Activated CD8-positive, alpha-beta memory T cell treated with anti-CD3 and anti-CD28 coated beads, Interleukin-2, amount 50 U/mL, for 24 hours (primary cell): ENCODE data around the gene RASA3.
"Not testable (repeated sequence)": the region's sequence is repeated elsewhere in the genome, so short reads cannot be mapped to it uniquely, and the experiment has no call there.

ENCODE experiments used
- DNase-seq: peaks from one replicate; pipeline ENCODE4 v3.0.0-alpha.2; 2020; ENCODE audit errors: extremely low read depth

Gene RASA3

DNA sequence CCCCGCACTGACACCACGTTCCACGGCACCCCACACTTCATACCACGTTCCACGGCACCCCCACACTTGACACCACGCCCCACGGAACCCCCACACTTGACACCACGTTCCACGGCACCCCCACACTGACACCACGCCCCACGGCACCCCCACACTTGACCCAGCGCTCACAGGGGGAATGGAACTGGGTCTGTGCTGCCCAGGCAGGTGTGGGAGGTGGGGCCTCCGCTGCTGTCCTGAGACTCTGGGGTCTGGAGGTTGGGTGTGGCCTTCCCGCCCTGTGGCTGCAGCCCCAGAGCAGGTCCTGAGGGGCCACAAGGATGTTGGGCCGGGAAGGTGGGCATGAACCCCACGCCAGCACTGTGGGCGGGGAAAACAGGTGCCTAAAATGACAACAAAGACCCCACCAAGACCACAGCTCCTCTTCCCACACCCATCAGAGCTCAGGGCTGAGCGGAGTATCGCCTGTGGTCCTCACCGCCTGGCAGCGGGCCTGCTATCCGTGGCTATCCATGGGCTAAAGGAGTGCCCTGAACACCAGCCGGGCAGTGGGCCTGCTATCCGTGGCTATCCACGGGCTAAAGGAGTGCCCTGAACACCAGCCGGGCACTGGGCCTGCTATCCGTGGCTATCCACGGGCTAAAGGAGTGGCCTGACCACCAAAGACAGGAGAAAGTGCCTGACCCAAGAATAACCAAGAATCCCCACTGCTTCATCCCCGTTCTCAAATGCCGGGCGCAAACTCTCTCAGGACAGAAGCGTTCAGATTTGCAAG is 98.7 kb downstream of the RASA3 start:
- no peak for DNase-seq

DNA sequence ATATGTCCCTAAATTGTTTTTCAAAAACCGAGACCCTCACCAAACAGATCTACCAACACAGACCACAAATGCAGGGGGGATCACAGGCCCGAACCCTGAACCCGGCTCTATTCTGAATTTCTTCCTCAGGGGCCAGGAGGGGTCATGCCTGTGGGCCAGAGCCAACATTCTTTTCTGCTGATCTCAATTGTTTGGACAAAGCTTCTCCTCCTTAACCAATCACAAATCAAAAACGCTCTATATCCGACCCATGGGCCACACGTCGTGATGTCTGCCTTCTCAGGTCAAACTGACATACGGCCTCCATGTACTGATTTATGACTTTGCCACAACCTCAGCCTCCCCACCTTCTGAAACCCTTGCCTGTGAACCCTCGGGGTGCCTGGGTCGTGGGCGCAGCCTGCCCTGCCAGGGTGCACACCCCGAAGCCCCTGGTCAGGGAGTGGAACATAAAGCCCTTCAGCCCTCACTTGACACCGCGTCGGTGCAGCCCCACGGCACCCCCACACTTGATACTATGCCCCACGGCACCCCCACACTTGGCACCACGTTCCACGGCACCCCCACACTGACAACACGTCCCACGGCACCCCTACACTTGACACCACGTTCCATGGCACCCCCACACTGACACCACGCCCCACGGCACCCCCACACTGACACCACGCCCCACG is 100.2 kb downstream of the RASA3 start:
- no peak for DNase-seq

DNA sequence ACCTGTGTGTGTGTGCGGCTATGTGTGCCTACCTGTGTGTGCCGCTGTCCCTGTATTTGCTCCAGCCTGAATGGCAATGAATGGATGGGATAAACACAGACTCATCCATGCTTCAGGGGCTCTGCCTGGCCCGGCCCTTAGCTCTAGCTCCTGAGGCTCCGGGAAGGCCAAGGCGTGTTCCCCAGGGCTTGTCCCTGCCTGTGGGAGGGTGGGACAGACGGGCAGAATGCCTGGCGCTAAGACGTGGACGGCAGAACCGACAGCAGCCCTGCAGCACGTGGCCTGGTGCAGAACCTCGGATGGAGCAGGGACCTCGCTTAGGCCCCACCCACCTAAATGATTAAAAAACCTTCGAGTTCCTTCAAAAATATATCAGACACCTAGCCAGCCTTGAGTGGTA is 100.8 kb downstream of the RASA3 start:
- no peak for DNase-seq

DNA sequence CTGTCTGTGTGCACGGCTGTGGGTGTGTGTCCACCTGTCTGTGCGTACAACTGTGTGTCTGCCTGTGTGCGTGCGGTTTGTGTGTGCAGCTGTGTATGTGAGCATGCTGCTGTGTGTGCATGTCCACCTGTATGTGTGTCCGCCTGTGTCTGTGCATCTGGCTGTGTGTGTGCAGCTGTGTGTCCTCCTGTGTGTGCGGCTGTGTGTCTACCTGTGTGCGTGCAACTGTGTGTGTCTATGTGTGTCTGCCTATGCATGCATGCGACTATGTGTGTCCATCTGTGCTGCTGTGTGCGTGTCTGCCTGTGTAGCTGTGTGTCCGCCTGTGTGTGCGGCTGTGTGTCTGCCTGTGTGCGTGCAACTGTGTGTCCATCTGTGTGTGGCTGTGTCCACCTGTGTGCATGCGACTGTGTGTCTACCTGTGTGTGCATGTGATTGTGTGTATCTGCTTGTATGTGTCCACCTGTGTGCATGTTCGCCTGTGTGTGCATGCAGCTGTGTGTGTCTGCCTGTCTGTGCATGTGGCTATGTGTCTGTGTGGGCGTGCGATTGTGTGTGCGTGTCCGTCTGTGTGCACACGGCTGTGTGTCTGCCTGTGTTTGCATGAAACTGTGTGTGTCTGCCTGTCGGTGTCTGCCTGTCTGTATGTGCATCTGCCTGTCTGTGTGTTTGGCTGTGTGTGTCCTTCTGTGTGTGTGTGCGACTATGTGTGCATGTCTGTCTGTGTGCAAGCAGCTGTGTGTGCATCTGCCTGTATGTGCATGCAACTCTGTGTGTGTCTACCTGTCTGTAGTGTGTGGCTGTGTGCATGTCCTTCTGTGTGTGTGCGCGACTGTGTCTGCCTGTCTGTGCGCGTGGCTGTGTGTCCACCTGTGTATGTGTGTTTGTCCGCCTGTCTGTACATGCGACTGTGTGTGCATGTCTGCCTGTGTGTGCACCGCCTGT is 101.5 kb downstream of the RASA3 start:
- DNase-seq, result no peak

DNA sequence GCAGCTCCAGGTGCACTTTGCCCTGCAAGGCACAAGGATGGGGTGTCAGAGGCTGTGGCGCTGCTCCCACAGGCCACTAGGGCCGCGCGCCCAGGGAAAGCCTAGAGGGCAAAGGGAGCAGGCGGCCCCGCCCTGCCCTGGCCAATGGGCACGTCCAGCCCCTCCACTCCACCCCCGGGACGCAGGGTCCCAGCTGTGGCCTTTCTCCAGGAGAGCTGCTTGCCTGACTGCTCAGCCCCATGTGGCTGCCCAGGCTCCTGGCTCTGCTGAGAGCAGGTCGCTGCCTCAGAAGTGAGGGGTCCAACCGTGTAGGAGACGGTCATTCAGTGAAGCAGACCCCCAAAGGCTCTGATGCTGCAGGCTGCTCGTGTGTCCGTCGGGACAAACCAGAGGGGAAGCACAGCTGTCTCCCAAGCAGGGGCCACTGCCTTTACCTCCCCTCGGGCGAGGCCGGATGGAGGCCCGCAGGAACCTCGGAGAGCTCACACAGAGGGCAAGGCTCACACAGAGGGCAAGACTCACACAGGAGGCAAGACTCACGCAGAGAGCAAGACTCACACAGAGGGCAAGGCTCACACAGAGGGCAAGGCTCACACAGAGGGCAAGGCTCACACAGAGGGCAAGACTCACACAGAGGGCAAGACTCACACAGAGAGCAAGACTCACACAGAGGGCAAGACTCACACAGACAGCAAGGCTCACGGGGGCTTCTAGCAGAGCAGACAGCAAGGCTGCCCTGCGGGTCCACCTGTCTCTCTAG is 102.4 kb downstream of the RASA3 start:
- no peak for DNase-seq

DNA sequence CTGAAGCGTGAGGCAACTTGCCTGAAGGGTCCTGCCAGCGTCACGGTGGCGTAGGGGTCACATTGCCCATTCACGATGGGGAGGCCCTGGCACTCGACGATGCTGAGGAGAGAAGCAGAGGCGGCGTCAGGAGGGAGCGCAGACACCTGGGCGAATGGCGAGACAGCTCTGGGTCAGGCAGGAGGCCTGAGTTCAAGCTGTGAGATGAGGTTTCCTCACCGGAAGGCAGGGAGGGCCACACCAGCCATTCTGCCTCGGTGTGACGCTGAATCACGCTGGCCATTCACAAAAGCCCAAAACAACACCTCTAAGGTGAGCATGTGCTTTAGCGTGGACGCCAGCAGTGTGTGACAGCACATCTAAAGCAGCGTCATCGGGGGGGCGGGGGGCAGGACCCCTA is 104.6 kb downstream of the RASA3 start:
- no peak for DNase-seq

DNA sequence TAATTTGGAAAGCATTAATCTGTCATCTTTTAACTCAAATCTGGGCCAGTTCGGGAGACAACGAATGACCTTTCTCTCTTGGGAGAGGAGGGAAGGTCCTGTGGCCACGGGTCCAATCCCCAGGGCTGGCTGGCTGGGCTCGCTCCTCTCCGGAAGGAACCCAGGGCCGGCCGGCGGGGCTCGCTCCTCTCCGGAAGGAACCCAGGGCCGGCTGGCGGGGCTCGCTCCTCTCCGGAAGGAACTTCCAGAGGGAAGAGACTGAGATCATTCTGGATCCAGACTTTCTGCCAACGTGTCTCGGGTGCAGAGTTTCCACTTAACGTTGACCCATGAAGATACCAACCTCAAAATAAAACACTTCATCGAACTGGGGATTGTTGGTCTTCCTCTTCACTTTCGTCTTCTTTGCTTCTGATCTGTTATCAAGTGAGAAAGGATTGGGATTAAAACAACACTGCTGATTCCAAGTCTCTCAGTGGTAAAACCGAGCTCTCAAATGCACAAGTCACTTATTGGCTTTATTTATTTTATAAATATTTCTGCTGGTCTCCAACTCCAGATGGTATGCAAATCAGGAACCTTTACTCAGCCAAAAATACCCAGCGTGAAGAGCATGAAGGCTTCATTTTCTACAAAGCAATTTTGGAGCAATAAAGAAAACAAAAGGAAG is 105.2 kb downstream of the RASA3 start:
- DNase-seq, result no peak

DNA sequence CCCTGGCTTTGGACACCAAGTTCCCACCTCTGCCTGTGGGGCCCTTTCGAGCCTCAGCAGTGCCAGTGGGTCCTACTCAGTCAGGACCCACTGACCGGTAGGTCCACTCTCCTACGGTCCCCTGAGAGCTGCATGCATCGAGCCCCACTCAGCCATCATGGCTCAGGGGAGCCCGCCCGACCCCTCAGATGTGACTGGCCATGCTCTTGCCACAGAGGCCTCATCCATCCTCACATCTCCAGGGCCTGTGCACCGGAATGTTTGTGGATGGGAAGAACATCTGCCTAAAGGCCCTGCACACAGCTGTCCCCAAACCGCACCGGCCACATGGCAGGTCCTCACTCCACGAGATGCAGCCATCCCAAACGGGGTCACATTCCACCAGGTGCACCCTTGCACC is 105.9 kb downstream of the RASA3 start:
- no peak for DNase-seq

DNA sequence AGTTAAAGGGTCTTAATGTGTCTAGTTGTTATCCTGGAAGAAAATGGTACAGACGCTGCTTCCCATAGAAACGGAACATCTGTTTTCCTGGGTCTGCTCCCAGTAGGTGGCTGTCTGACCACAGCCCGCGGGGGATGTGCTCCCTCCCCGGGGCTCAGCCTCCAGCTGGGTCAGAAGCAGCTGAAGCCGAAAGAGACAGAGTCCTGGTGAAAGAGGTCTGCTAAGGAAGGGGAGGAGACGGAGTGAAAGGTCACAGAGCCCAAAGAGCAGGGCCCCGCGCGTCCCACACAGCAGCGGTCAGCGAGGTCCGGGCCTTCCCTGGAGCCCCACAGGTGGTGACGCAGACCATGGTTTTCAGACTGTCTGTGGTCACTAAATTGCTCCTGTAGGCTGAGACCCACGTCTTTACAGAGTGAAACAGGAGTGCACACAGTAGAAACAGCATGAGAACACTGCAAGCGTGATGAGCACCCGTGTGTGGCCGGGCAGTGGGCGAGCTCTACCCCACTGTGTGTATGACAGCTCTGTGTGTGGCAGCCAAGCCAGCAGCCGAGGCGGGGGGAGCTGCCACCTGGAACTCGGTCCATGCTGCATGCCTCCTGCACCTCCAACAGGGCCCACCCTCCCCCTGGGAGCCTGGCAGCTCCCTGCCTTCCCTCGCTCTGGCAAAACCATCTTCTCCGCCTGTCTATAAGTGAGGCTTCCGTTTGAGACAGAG is 106.5 kb downstream of the RASA3 start:
- DNase-seq, result no peak

DNA sequence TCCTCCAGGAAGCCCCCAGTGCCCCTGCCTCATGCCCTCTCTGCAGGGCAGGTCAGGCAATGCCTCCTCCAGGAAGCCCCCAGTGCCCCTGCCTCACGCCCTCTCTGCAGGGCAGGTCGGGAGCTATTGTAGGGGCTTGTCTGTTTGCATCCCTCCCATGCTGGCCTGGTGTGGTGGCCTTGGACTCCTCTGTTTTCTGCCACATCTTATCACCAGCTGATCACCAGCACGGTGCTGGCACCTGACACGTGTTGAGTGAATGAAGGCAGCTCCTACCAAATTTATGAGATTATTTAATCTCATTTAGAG is 107.1 kb downstream of the RASA3 start:
- DNase-seq, result no peak

DNA sequence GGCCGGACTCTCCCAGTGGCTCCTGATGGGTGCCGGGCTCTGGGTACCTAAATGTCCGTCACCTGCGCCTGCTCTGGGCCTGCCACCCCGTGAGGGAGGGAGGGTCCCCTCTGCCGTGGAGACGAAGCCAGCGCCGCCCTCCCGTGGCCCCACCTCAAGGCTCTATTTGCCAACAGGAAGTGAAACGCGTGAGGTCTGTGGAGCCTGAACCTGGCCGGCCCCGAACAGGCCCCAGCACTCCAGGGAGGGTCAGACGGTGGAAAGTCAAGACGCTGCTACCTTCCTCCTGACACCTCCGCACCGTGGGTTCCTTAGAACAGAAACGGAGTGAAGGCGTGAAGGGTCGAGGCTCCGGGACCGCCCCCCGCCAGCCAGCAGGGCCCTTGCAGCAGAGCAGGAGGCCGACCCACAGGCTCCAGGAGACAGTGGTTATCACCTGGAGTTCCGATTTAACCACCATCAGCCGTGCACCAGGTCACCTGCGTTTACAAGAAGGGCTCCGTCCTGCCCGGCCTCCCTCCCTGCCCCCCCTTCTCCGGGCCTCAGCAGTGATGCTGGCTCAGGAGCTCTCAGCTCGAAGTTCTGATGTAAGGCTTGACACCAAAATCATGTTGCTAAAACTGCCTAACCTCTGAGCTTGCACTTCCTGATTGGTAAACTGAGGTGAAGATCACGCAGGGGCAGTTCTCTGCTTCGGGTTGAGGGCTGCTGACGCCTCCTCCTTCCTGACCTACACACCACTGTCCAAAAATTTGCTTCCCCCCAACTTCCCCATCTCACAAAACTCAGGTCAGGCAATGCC is 107.6 kb downstream of the RASA3 start:
- DNase-seq, result no peak

DNA sequence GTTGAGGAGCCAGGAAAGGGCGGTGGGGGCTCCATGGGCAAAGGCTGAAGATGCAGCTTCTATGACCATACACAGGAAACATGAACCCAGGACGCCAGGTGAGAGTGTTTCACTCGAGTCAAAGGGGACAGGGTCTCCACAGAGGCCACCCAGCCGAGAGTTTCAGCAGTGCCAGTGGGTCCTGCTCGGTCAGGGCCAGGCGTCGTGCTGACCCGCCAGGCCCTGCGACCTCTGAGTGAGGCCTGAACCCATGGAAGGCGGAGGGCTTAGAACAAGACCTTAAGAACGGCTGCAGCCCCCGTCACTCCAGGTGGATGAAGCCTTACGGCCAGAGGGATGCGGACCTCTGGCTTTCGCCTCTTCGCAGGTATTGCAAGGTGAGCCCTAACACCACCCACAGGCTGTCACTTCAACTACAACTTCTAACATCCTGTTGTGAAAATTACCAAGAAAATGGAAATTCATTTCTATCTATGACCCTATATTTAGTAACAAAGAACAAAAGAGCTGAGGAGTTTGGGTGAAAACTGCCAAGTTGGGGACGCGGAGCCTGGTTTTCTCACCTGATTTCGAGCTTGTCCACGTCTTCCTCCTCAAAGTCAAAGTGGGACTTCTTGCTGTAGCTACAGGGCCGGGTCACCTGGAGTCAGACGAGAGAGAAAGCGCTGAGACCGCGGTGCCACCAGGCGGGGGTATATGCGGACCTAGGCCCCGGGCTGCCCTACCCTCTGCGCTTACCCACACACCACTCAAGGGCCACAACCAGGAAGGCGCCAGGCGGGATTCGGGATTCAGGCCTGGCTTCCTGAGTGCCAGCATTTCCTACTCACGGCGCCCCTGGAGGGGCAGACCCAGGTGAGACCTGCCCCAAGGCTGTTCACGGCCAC is 108.5 kb downstream of the RASA3 start:
- DNase-seq, result no peak

DNA sequence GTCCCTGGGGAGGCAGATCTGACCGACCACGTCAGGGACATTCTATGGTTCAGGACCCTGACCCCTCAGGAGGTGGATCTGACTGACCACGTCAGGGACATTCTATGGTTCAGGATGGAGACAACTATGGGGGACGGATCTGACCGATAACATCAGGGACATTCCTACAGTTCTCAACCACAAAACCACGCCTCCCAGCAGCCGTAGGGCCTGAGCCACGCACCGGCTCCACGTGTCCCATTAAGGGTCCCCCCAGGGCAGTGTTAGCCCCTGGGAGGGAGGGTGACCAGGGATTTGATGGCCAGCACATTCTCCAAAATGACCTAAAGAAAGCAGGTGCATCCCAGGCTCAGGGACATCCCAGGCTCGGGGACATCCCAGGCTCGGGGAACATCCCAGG is 109.5 kb downstream of the RASA3 start:
- no peak for DNase-seq

DNA sequence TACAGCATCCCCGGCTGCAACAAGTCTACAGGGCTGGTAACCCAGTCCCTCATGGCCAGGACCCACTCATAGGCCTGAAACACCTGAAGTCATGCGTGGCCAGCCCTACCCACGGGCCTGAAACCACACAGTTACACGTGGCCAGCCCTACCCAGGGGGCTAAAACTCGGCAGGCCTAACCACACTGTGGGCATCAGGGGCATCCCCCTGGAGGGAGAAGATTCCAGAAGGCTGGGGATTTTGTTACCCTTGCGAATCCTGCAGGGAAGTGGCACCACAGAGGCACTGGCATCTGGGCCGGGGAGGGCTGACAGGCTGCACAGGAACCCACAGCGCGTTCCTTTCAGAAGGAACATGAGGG is 110.1 kb downstream of the RASA3 start:
- no peak for DNase-seq

DNA sequence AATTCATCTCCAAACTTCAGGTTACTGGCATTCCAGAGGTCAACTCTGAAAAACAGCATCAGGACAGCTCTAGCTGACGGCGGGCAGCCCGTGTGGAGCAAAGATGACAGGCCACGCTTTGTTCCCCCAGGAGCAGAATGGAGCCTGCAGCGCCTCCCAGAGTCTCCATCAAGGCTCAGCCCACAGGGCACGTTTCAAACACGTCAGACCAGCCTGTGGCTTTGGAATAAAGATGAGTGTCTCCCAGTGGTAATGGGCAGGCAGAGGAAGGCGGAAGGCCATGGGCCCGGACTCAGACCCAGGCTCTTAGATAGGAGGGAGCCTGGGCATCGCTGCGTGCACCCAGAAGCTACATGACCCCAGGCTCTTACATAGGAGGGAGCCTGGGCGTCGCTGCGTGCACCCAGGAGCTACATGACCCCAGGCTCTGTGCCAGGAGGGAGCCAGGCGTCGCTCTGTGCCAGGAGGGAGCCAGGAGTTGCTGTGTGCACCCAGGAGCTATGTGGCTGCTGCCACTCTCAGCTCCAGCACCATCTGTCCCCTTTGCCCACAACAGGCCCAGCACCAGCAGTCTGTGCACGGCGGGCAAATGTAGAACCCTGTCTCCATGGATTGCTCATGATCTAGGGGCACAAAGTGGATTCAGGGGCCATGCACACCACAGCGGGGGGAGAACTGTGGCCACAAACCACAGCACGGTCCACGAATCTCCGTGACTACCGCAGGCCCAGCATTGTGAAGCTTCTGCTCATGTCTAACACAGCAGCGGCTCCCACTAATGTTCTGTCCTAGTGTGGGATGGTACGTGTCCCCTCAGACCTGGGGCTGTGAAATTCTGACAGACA is 110.7 kb downstream of the RASA3 start:
- no peak for DNase-seq

DNA sequence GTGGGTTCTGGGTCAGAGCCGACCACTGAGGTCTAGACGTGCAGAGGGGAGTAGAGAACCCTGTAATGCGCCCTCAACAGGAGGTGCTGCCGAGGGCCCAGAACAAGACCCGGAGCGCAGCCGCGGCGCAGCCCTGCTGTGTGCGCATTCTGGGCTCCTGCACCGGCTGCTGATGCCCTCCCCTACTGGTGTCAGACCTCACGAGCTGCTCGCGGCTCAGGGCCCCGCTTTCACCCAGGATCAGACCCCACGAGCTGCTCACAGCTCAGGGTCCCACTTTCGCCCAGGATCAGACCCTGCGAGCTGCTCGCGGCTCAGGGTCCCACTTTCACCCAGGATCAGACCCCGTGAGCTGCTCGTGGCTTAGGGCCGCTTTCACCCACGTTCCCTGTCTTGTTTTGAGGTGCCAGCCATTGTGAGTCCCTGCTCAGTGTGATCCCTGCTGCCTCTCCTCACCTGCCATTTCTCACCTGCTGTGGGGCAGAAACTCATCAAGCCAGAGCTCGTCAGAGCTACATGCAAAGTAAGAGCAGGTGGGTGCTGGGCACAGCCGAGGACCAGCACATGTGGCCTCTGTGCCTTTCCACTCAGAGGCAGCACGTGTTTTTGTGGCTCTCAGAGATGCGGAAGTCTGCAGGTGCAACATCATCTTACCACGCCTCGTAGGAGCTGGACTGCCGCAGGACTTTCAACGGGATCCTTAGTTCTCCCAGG is 111.5 kb downstream of the RASA3 start:
- DNase-seq, result no peak

DNA sequence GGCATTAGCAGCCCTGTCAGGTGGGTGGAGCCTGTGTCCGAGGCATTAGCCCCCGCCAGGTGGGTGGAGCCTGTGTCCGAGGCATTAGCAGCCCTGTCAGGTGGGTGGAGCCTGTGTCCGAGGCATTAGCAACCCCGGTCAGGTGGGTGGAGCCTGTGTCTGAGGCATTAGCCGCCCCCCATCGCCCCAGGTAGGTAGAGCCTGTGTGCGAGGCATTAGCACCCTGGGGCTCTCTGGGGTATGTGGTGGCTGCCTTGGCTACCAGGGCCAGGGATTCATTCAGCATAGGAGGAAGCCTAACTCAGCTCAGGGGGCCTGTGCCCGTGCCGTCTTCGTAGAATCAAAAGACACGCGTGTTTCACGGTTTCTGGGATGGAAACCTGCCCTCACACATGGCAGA is 112.3 kb downstream of the RASA3 start:
- DNase-seq, result not testable (repeated sequence)
